ENCODE data around the gene PI4KA. TPM values are rescaled to one million over a fixed set of nuclear protein-coding genes. Genes with fewer than 3 reads are reported as not detected.

PI4KA gene
- total RNA-seq, 1 experiment from 2014 or later = 54.3 TPM

DNA sequence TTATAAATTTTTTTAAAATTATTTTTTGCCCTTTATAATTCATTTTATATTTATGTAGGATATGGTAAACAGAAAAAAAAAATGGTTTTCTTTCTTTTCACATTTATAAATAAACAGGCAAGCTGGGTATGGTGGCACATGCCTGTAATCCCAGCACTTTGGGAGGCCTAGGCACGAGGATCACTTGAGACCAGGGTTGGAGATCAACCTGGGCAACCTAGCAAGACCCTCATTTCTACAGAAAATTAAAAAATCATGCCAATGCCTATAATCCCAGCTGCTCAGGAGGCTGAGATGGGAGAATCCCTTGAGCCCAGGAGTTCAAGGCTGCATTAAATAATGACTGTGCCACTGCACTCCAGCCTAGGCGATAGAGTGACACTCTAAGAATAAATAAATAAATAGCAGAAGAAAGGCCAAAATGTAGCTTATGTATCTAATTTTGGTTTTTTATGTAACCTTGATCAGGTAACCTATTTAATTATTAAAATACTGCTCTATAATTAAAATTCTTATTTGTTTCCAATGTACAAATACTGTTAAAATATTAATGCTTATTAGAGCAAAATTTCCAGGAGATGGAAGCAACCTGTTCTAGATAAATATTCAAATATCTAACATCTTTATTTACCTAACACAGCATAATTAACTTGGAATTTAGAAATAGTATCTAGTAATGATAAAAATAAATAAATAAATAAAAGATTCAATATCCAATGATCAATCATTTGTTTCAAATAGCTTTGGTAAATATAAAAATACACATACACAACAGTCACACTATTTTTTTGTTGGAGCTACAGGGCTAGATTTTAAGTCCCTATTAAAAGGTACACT lies 21.4 kb downstream of the PI4KA start:
- H3K36me3 ChIP-seq (ENCODE audit: control insufficient read depth, insufficient read depth, low read length) = no peaks in the 10 kb centered on the region
- ChIA-PET POLR2A (interaction anchor here (0.5 to 0.6 kb wide), 2 partner anchors 24 to 39 kb away, joined by 5 read pairs; no protein-coding TSS in a partner anchor), CTCF (interaction anchor here (0.6 kb wide), 1 partner anchor 95 kb away, joined by 3 read pairs; no protein-coding TSS in a partner anchor)
- in situ Hi-C loops (cut with HindIII; ENCODE audit: low pct_unique_long_range_greater_than_20kb, low sequenced_read_pairs) = no loop called here
- TF ChIP-seq SIN3A (IDR thresholded peaks at IDR 0.05; ENCODE audit: borderline replicate concordance, insufficient read depth, low read depth, low read length) (no peak), POLR2AphosphoS5 (IDR thresholded peaks at IDR 0.05; ENCODE audit: low read depth, low read length) (no peak), TCF7L2 (IDR thresholded peaks at IDR 0.05; ENCODE audit: low read depth, low read length) (no peak)
- TF ChIP-seq, protein P1, sequence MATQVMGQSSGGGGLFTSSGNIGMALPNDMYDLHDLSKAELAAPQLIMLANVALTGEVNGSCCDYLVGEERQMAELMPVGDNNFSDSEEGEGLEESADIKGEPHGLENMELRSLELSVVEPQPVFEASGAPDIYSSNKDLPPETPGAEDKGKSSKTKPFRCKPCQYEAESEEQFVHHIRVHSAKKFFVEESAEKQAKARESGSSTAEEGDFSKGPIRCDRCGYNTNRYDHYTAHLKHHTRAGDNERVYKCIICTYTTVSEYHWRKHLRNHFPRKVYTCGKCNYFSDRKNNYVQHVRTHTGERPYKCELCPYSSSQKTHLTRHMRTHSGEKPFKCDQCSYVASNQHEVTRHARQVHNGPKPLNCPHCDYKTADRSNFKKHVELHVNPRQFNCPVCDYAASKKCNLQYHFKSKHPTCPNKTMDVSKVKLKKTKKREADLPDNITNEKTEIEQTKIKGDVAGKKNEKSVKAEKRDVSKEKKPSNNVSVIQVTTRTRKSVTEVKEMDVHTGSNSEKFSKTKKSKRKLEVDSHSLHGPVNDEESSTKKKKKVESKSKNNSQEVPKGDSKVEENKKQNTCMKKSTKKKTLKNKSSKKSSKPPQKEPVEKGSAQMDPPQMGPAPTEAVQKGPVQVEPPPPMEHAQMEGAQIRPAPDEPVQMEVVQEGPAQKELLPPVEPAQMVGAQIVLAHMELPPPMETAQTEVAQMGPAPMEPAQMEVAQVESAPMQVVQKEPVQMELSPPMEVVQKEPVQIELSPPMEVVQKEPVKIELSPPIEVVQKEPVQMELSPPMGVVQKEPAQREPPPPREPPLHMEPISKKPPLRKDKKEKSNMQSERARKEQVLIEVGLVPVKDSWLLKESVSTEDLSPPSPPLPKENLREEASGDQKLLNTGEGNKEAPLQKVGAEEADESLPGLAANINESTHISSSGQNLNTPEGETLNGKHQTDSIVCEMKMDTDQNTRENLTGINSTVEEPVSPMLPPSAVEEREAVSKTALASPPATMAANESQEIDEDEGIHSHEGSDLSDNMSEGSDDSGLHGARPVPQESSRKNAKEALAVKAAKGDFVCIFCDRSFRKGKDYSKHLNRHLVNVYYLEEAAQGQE (IDR thresholded peaks at IDR 0.05; ENCODE audit: insufficient read depth in 1 of 2, low read depth in 2 of 2, low read length in 1 of 2) = no peak
- TF ChIP-seq, protein P2, sequence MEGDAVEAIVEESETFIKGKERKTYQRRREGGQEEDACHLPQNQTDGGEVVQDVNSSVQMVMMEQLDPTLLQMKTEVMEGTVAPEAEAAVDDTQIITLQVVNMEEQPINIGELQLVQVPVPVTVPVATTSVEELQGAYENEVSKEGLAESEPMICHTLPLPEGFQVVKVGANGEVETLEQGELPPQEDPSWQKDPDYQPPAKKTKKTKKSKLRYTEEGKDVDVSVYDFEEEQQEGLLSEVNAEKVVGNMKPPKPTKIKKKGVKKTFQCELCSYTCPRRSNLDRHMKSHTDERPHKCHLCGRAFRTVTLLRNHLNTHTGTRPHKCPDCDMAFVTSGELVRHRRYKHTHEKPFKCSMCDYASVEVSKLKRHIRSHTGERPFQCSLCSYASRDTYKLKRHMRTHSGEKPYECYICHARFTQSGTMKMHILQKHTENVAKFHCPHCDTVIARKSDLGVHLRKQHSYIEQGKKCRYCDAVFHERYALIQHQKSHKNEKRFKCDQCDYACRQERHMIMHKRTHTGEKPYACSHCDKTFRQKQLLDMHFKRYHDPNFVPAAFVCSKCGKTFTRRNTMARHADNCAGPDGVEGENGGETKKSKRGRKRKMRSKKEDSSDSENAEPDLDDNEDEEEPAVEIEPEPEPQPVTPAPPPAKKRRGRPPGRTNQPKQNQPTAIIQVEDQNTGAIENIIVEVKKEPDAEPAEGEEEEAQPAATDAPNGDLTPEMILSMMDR (IDR thresholded peaks at IDR 0.05) = no peak
- intact Hi-C loops (cut with micrococcal nuclease; ENCODE audit: unreplicated experiment) = no loop called here
- H3K27ac ChIP-seq (ENCODE audit: low read length) = no peak overlapping the region
- no peaks in the 10 kb centered on the region for H3K9me3 ChIP-seq (ENCODE audit: control insufficient read depth, insufficient read depth, low read depth, low read length)
- no peaks in the 10 kb centered on the region for H3K27me3 ChIP-seq (ENCODE audit: control insufficient read depth, insufficient read depth, low read length)
- no TSS peak for BruUV-seq (replicated peaks)
- no peaks in the 10 kb centered on the region for H3K4me1 ChIP-seq (ENCODE audit: control insufficient read depth, insufficient read depth, low read length)
- no peak overlapping the region for H3K4me3 ChIP-seq (ENCODE audit: low read depth in 2 of 2, low read length in 2 of 2)
- no peak for ATAC-seq
- no peak for DNase-seq (ENCODE audit: low read depth, low spot score)

DNA sequence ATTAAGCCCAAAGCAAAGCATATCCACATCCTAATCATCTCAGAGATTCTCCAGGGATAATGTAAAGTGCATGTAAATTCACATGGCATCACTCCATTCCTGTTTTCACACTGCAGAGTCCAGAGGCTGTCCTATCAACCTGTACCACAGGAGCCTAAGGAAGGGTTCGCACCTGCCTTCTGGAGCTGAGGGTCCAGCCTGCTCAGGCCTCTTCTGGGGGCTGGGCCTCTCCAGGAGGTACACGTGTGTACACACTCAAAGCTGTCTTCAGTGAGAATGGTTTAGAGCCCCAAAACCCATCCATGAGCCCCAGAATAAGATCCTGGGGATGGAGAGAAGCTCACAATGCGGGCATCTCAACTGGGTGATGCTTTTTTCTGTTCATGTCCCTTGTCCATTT lies 23.9 kb downstream of the PI4KA start:
- TF ChIP-seq SIN3A (IDR thresholded peaks at IDR 0.05; ENCODE audit: borderline replicate concordance, insufficient read depth, low read depth, low read length) = no peak
- TF ChIP-seq, protein P1 (IDR thresholded peaks at IDR 0.05; ENCODE audit: insufficient read depth in 1 of 2, low read depth in 2 of 2, low read length in 1 of 2) = no peak
- TF ChIP-seq POLR2AphosphoS5 (IDR thresholded peaks at IDR 0.05; ENCODE audit: low read depth, low read length) = no peak
- TF ChIP-seq, protein P2 (IDR thresholded peaks at IDR 0.05) = no peak
- no peak for TF ChIP-seq TCF7L2 (IDR thresholded peaks at IDR 0.05; ENCODE audit: low read depth, low read length)
- DNase-seq (ENCODE audit: low read depth, low spot score) (no peak), ATAC-seq (no peak)
- Histone ChIP-seq H3K36me3 (ENCODE audit: control insufficient read depth, insufficient read depth, low read length) (no peaks in the 10 kb centered on the region), H3K9me3 (ENCODE audit: control insufficient read depth, insufficient read depth, low read depth, low read length) (no peaks in the 10 kb centered on the region), H3K4me3 (ENCODE audit: low read depth in 2 of 2, low read length in 2 of 2) (no peak overlapping the region), H3K27ac (ENCODE audit: low read length) (no peak overlapping the region), H3K27me3 (ENCODE audit: control insufficient read depth, insufficient read depth, low read length) (no peaks in the 10 kb centered on the region), H3K4me1 (ENCODE audit: control insufficient read depth, insufficient read depth, low read length) (no peaks in the 10 kb centered on the region)
- BruUV-seq (replicated peaks) = no TSS peak
- CTCF ChIA-PET = no interaction called here
- in situ Hi-C loops (cut with HindIII; ENCODE audit: low pct_unique_long_range_greater_than_20kb, low sequenced_read_pairs) (no loop called here), intact Hi-C loops (cut with micrococcal nuclease; ENCODE audit: unreplicated experiment) (no loop called here)
- POLR2A ChIA-PET = no interaction called here
